ENCODE results near the gene SCAMP4.
"Not testable (repeated sequence)": the region's sequence is repeated elsewhere in the genome, so short reads cannot be mapped to it uniquely, and the experiment has no call there.

The SCAMP4 gene

GRCh38 chr19:1866693-1867348, 38.4 kb upstream of the SCAMP4 start:
- no peak for DNase-seq (ENCODE audit: low spot score)

GRCh38 chr19:1867349-1867724, 37.9 kb upstream of the SCAMP4 start:
- no peak for DNase-seq (ENCODE audit: low spot score)

- DNase-seq (ENCODE audit: low spot score): no peak
Measured at GRCh38 chr19:1868971-1869370, 36.2 kb upstream of the SCAMP4 start.

GRCh38 chr19:1871140-1871597, 34.0 kb upstream of the SCAMP4 start:
- DNase-seq (ENCODE audit: low spot score): peak; percentile 56

GRCh38 chr19:1871630-1872029, 33.6 kb upstream of the SCAMP4 start:
- DNase-seq (ENCODE audit: low spot score): no peak

GRCh38 chr19:1872807-1873523, 32.2 kb upstream of the SCAMP4 start:
- DNase-seq (ENCODE audit: low spot score): no peak

GRCh38 chr19:1873524-1874473, 31.4 kb upstream of the SCAMP4 start:
- DNase-seq (ENCODE audit: low spot score): no peak

GRCh38 chr19:1874554-1875185, 30.5 kb upstream of the SCAMP4 start:
- no peak for DNase-seq (ENCODE audit: low spot score)

GRCh38 chr19:1875265-1875645, 29.9 kb upstream of the SCAMP4 start:
- DNase-seq (ENCODE audit: low spot score): not testable (repeated sequence)

- DNase-seq (ENCODE audit: low spot score): peak; percentile 86
Measured at GRCh38 chr19:1875646-1876495, 29.3 kb upstream of the SCAMP4 start.

- DNase-seq (ENCODE audit: low spot score): not testable (repeated sequence)
Measured at GRCh38 chr19:1876496-1877279, 28.5 kb upstream of the SCAMP4 start.

GRCh38 chr19:1877280-1877660, 27.9 kb upstream of the SCAMP4 start:
- DNase-seq (ENCODE audit: low spot score): not testable (repeated sequence)

- not testable (repeated sequence) for DNase-seq (ENCODE audit: low spot score)
Measured at GRCh38 chr19:1878583-1878982, 26.6 kb upstream of the SCAMP4 start.

GRCh38 chr19:1879982-1880381, 25.2 kb upstream of the SCAMP4 start:
- not testable (repeated sequence) for DNase-seq (ENCODE audit: low spot score)

GRCh38 chr19:1880611-1881392, 24.4 kb upstream of the SCAMP4 start:
- DNase-seq (ENCODE audit: low spot score): no peak

- not testable (repeated sequence) for DNase-seq (ENCODE audit: low spot score)
Measured at GRCh38 chr19:1881393-1882088, 23.7 kb upstream of the SCAMP4 start.

GRCh38 chr19:1882089-1882785, 23.0 kb upstream of the SCAMP4 start:
- DNase-seq (ENCODE audit: low spot score): no peak
